Vein endothelial cell (primary cell): ENCODE data around the gene GFRAL. TPM values are rescaled to one million over a fixed set of nuclear protein-coding genes. Genes with fewer than 3 reads are reported as not detected.

ENCODE experiments used
- total RNA-seq: library from RNA; depleted of rRNA; stranded (reverse); fragments of >200 nt; gene quantifications from 2 replicates; pipeline ENCODE4 v1.2.3, GENCODE V29; 2012

Gene GFRAL
- total RNA-seq, result not detected in 2 replicates

GRCh38 chr6:55327169-55327568, at the start of gene GFRAL:
Gene GFRAL (plus strand): TSS chr6:55327469. CDS start chr6:55327555, 86 bp downstream.

Other genes with a start within 250 kb of the GFRAL start
- not detected in 2 replicates for gene HCRTR2, start 153.0 kb upstream of the GFRAL start, total RNA-seq